Suprapubic skin (tissue), 4 donors: ENCODE measurements around the gene CEP83.

ENCODE experiments used
- CTCF ChIP-seq, 2 donors: fragments of 200-600 bp in 1 of 2; fragments of 450-650 bp in 1 of 2; sonication (generic) in 1 of 2; IDR thresholded peaks; one replicate each; pipeline ENCODE4 v1.5.1; 2016 to 2019; ENCODE audit warnings: antibody characterized with exemption in 2 of 2, mild to moderate bottlenecking in 1 of 2, moderate library complexity in 1 of 2
- POLR2A ChIP-seq, 2 donors: fragments of 450-650 bp; IDR thresholded peaks; one replicate each; pipeline ENCODE4 v1.6.1; 2017; ENCODE audit warnings: antibody characterized with exemption in 2 of 2, mild to moderate bottlenecking in 2 of 2, moderate library complexity in 2 of 2
- POLR2AphosphoS5 ChIP-seq, 3 donors: sonication (generic); formaldehyde crosslinking; IDR thresholded peaks; one replicate each; pipeline ENCODE4 v1.6.1; 2017; ENCODE audit warnings: antibody characterized with exemption in 3 of 3

- TF ChIP-seq CTCF (IDR thresholded peaks at IDR 0.05) = no peak
- no peak for TF ChIP-seq POLR2A (IDR thresholded peaks at IDR 0.05)
- no peak for TF ChIP-seq POLR2AphosphoS5 (IDR thresholded peaks at IDR 0.05)
These were observed 37.6 kb downstream of the CEP83 start for GRCh38 chr12:94421868-94422740.
